ENCODE measurements around the gene PNMT. TPM values are rescaled to one million over a fixed set of nuclear protein-coding genes. Genes with fewer than 3 reads are reported as not detected.

The PNMT gene
- total and polyA plus RNA-seq, 2 of the 8 experiments (the other 6 are each of a cell fraction or from before 2014, with no cell fraction given): 5.6 to 10.9 TPM

DNA sequence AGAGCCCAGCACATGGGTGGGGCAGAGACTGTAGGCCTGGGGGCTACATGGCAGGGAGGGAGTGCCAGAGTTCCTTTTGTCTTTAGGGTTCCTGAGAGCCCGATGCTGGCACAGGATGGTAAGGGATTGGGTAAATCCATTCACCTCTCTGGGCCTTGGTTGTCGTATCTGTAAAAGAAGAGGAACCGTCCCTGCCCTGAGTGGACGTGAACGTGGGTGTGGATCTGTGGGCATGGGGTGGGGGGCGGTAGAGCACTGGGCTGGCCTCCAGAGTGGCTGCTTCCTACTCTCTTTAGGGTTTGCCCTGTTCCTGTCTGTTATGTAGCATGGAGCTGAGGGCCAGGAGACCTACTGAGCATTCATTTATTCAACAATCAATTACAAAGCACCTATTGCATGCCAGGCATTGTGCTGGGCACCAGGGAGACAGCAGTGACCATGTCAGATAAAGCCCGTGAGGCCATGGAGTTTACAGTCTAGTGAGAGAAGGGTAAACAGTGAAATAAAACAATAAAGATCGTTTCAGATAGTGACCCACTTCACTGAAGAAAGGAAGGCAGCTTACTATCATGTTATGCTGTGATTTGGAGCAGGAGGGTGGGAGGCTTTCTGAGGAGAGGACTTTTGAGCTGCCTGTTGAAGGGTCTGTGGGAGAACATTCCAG is 16.2 kb upstream of the PNMT start (continued):
- no peak for TF ChIP-seq TAF7 (optimal IDR thresholded peaks at IDR 0.05; ENCODE audit: borderline replicate concordance, low read depth, low read length)
- TF ChIP-seq, protein P1, sequence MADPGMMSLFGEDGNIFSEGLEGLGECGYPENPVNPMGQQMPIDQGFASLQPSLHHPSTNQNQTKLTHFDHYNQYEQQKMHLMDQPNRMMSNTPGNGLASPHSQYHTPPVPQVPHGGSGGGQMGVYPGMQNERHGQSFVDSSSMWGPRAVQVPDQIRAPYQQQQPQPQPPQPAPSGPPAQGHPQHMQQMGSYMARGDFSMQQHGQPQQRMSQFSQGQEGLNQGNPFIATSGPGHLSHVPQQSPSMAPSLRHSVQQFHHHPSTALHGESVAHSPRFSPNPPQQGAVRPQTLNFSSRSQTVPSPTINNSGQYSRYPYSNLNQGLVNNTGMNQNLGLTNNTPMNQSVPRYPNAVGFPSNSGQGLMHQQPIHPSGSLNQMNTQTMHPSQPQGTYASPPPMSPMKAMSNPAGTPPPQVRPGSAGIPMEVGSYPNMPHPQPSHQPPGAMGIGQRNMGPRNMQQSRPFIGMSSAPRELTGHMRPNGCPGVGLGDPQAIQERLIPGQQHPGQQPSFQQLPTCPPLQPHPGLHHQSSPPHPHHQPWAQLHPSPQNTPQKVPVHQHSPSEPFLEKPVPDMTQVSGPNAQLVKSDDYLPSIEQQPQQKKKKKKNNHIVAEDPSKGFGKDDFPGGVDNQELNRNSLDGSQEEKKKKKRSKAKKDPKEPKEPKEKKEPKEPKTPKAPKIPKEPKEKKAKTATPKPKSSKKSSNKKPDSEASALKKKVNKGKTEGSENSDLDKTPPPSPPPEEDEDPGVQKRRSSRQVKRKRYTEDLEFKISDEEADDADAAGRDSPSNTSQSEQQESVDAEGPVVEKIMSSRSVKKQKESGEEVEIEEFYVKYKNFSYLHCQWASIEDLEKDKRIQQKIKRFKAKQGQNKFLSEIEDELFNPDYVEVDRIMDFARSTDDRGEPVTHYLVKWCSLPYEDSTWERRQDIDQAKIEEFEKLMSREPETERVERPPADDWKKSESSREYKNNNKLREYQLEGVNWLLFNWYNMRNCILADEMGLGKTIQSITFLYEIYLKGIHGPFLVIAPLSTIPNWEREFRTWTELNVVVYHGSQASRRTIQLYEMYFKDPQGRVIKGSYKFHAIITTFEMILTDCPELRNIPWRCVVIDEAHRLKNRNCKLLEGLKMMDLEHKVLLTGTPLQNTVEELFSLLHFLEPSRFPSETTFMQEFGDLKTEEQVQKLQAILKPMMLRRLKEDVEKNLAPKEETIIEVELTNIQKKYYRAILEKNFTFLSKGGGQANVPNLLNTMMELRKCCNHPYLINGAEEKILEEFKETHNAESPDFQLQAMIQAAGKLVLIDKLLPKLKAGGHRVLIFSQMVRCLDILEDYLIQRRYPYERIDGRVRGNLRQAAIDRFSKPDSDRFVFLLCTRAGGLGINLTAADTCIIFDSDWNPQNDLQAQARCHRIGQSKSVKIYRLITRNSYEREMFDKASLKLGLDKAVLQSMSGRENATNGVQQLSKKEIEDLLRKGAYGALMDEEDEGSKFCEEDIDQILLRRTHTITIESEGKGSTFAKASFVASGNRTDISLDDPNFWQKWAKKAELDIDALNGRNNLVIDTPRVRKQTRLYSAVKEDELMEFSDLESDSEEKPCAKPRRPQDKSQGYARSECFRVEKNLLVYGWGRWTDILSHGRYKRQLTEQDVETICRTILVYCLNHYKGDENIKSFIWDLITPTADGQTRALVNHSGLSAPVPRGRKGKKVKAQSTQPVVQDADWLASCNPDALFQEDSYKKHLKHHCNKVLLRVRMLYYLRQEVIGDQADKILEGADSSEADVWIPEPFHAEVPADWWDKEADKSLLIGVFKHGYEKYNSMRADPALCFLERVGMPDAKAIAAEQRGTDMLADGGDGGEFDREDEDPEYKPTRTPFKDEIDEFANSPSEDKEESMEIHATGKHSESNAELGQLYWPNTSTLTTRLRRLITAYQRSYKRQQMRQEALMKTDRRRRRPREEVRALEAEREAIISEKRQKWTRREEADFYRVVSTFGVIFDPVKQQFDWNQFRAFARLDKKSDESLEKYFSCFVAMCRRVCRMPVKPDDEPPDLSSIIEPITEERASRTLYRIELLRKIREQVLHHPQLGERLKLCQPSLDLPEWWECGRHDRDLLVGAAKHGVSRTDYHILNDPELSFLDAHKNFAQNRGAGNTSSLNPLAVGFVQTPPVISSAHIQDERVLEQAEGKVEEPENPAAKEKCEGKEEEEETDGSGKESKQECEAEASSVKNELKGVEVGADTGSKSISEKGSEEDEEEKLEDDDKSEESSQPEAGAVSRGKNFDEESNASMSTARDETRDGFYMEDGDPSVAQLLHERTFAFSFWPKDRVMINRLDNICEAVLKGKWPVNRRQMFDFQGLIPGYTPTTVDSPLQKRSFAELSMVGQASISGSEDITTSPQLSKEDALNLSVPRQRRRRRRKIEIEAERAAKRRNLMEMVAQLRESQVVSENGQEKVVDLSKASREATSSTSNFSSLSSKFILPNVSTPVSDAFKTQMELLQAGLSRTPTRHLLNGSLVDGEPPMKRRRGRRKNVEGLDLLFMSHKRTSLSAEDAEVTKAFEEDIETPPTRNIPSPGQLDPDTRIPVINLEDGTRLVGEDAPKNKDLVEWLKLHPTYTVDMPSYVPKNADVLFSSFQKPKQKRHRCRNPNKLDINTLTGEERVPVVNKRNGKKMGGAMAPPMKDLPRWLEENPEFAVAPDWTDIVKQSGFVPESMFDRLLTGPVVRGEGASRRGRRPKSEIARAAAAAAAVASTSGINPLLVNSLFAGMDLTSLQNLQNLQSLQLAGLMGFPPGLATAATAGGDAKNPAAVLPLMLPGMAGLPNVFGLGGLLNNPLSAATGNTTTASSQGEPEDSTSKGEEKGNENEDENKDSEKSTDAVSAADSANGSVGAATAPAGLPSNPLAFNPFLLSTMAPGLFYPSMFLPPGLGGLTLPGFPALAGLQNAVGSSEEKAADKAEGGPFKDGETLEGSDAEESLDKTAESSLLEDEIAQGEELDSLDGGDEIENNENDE (IDR thresholded peaks at IDR 0.05; ENCODE audit: insufficient replicate concordance, low read length): no peak
- TF ChIP-seq SUZ12 (IDR thresholded peaks at IDR 0.05; ENCODE audit: low read length): no peak
- TF ChIP-seq, protein P2, sequence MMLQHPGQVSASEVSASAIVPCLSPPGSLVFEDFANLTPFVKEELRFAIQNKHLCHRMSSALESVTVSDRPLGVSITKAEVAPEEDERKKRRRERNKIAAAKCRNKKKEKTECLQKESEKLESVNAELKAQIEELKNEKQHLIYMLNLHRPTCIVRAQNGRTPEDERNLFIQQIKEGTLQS (IDR thresholded peaks at IDR 0.05; ENCODE audit: insufficient read depth, low read depth, low read length): no peak
- TF ChIP-seq BACH1 (IDR thresholded peaks at IDR 0.05; ENCODE audit: low read length): no peak
- no peak for TF ChIP-seq CHD1 (IDR thresholded peaks at IDR 0.05; ENCODE audit: low read depth, low read length)
